Measurements from ENCODE around the gene ICOS. TPM values are rescaled to one million over a fixed set of nuclear protein-coding genes. Genes with fewer than 3 reads are reported as not detected.

ICOS gene, protein sequence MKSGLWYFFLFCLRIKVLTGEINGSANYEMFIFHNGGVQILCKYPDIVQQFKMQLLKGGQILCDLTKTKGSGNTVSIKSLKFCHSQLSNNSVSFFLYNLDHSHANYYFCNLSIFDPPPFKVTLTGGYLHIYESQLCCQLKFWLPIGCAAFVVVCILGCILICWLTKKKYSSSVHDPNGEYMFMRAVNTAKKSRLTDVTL
- total RNA-seq (2013; cell fraction: nucleolus; rRNA removed), result 0.23 and 0.29 TPM in 2 replicates
- total RNA-seq (2014; rRNA removed), result 0.93 and 1.1 TPM in 2 replicates
- 0.85 and 0.92 TPM in 2 replicates for total RNA-seq (2014; rRNA removed; fragmentation: Illumina TruSeq; extraction: Trizol)
- total RNA-seq (2021), result 0.77 and 1.0 TPM in 2 replicates
- polyA plus RNA-seq (2011; ENCODE audit: low read depth), result not detected
- polyA plus RNA-seq (2011; rRNA removed), result 36.0 and 46.8 TPM in 2 replicates
- 19.6 and 25.3 TPM in 2 replicates for polyA plus RNA-seq (2011; cell fraction: cytosol; rRNA removed)
- 13.4 and 19.2 TPM in 2 replicates for polyA plus RNA-seq (2011; cell fraction: nucleus; rRNA removed)
- not detected in 2 replicates for polyA plus RNA-seq (2012)
- 0.90 and 1.4 TPM in 2 replicates for polyA plus RNA-seq (2014; fragmentation: Illumina TruSeq; extraction: Trizol)
- polyA plus RNA-seq (2014; fragmentation: Nextera tagmentation; extraction: Ambion mirVana), result 1 to 10 TPM in 1 of 2 experiments, under 1 TPM in 1; 0.75 to 1.5 TPM
- polyA plus RNA-seq (2014; rRNA removed), result 0.47 and 0.76 TPM in 2 replicates
- polyA plus RNA-seq (2016; fragmentation: Nextera tagmentation; extraction: Ambion mirVana), result under 1 TPM; 0.47 to 0.68 TPM
- polyA minus RNA-seq (2011; rRNA and poly(A)+ RNA removed), result 25.7 and 27.1 TPM in 2 replicates
- polyA minus RNA-seq (2011; cell fraction: cytosol; rRNA and poly(A)+ RNA removed), result 6.4 and 6.5 TPM in 2 replicates
- polyA minus RNA-seq (2011; cell fraction: nucleus; rRNA and poly(A)+ RNA removed), result 5.9 and 7.0 TPM in 2 replicates
- percentile 40 among the genes with signal in this experiment for Bru-seq, nascent RNA
- percentile 24 among the genes with signal in this experiment for BruChase-seq, experiment 1, labeled RNA remaining after a 6-hour chase
- BruChase-seq, experiment 2, labeled RNA remaining after a 2-hour chase, result percentile 29 among the genes with signal in this experiment
- long read RNA-seq, experiment 1, transcript ICOS-201 (5 exons, 2,645 nt), result major isoform, 16 of 22 reads
- long read RNA-seq, experiment 1, partial matches to known transcripts, result 1 of 22 reads
- long read RNA-seq, experiment 1, other reads (novel, unspliced or antisense), result 5 of 22 reads
- long read RNA-seq, experiment 2, transcript ICOS-201 (5 exons, 2,645 nt), result major isoform, 164 of 227 reads
- long read RNA-seq, experiment 2, partial matches to known transcripts, result 5 of 227 reads
- long read RNA-seq, experiment 2, other reads (novel, unspliced or antisense), result 58 of 227 reads

DNA sequence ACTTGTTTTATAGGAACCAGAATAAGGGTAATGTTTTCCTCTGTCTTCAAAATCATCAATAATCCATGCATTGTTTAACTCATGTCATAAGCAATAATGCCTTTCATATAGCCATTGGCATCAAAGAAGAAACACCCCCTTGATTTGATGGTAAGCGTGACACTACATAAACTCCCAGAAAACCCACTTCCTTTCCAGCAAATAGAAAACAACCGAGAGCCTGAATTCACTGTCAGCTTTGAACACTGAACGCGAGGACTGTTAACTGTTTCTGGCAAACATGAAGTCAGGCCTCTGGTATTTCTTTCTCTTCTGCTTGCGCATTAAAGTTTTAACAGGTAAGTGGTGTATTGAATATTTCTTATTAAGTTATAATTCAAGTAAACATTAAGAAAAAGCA is at the start of gene ICOS:
Gene ICOS (plus strand): TSS at position 229 of the 400 bp plus-strand sequence. CDS start 52 bp downstream, at position 281.
- DNase-seq (ENCODE audit: low read depth, low spot score) (no peak), ATAC-seq (no peak), FAIRE-seq (no peak)
- ChIA-PET POLR2A (no interaction called here), SMC1A (ENCODE audit: uncharacterized antibody, unreplicated experiment) (no interaction called here), CTCF (no interaction called here), RAD21 (ENCODE audit: unreplicated experiment) (no interaction called here)
- 55% methylated on average over 5 of the region's 5 CpGs for WGBS (ENCODE audit: insufficient coverage, insufficient replicate concordance, low lambda C conversion rate, missing lambda C conversion rate)
- H3K4me1 ChIP-seq (ENCODE audit: control insufficient read depth, insufficient read depth, low read length), result no peaks in the 10 kb centered on the region
- H2AFZ ChIP-seq (ENCODE audit: control insufficient read depth, low read depth, low read length), result no peak within 1 kb of the TSS
- H3K27me3 ChIP-seq (replicated peaks in 1 of 2; ENCODE audit: control insufficient read depth in 2 of 2, insufficient read depth in 2 of 2, low read length in 1 of 2), result no peaks in the 10 kb centered on the region
- H3K36me3 ChIP-seq (ENCODE audit: control insufficient read depth in 2 of 2, insufficient read depth in 2 of 2, low read length in 1 of 2), result no peaks in the 10 kb centered on the region
- H3K27ac ChIP-seq (ENCODE audit: control insufficient read depth, insufficient read depth), result no peak within 1 kb of the TSS
- intact Hi-C loops (cut with micrococcal nuclease; ENCODE audit: unreplicated experiment), result no loop called here
- no peaks in the 10 kb centered on the region for H4K20me1 ChIP-seq (ENCODE audit: control insufficient read depth, insufficient read depth)
- TF ChIP-seq, protein P1, sequence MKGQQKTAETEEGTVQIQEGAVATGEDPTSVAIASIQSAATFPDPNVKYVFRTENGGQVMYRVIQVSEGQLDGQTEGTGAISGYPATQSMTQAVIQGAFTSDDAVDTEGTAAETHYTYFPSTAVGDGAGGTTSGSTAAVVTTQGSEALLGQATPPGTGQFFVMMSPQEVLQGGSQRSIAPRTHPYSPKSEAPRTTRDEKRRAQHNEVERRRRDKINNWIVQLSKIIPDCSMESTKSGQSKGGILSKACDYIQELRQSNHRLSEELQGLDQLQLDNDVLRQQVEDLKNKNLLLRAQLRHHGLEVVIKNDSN (IDR thresholded peaks at IDR 0.05; ENCODE audit: borderline replicate concordance, extremely low read length, insufficient read depth, low read depth, low read length), result no peak
- no peak for TF ChIP-seq RAD51 (IDR thresholded peaks at IDR 0.05)
- TF ChIP-seq, protein P2, sequence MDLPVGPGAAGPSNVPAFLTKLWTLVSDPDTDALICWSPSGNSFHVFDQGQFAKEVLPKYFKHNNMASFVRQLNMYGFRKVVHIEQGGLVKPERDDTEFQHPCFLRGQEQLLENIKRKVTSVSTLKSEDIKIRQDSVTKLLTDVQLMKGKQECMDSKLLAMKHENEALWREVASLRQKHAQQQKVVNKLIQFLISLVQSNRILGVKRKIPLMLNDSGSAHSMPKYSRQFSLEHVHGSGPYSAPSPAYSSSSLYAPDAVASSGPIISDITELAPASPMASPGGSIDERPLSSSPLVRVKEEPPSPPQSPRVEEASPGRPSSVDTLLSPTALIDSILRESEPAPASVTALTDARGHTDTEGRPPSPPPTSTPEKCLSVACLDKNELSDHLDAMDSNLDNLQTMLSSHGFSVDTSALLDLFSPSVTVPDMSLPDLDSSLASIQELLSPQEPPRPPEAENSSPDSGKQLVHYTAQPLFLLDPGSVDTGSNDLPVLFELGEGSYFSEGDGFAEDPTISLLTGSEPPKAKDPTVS (IDR thresholded peaks at IDR 0.05; ENCODE audit: low read depth, low read length), result no peak
- TF ChIP-seq POLR2AphosphoS2 (IDR thresholded peaks at IDR 0.05; ENCODE audit: low read depth, low read length), result no peak
- no peak for TF ChIP-seq HDAC2 (IDR thresholded peaks at IDR 0.05)
- no TSS peak for BruUV-seq (replicated peaks)
- H3K4me2 ChIP-seq (ENCODE audit: control insufficient read depth, insufficient read depth), result no peak within 1 kb of the TSS
- H3K9ac ChIP-seq (ENCODE audit: control insufficient read depth, insufficient read depth, low read length), result no peak within 1 kb of the TSS
- in situ Hi-C loops (cut with MboI), result no loop called here
- H3K4me3 ChIP-seq, result no peak within 1 kb of the TSS
- H3K9me3 ChIP-seq (replicated peaks; ENCODE audit: control insufficient read depth, insufficient read depth, low read length), result no peaks in the 10 kb centered on the region; the same call in 2 of the 3 replicates
- no peaks in the 10 kb centered on the region for H3K79me2 ChIP-seq (ENCODE audit: control insufficient read depth, insufficient read depth, low read length)

All from GM12878 (cell line).